Measurements from ENCODE around the gene PKM.

GRCh38 chr15:72189250-72189902, 41.6 kb downstream of the PKM start:
- TF ChIP-seq CTCF (IDR thresholded peaks at IDR 0.05) (no peak), POLR2AphosphoS5 (IDR thresholded peaks at IDR 0.05) (no peak), POLR2A (IDR thresholded peaks at IDR 0.05) (no peak)

Data from sigmoid colon (tissue), 4 donors.